Activated T-cell treated with anti-CD3 and anti-CD28 coated beads for 1 hour (primary cell): ENCODE data around the gene TMSB4X.
"Not testable (repeated sequence)": the region's sequence is repeated elsewhere in the genome, so short reads cannot be mapped to it uniquely, and the experiment has no call there.

Experiments
- DNase-seq: peaks from one replicate; pipeline ENCODE4 v3.0.0-alpha.2; 2020; ENCODE audit warnings: low read depth

Gene TMSB4X

DNA sequence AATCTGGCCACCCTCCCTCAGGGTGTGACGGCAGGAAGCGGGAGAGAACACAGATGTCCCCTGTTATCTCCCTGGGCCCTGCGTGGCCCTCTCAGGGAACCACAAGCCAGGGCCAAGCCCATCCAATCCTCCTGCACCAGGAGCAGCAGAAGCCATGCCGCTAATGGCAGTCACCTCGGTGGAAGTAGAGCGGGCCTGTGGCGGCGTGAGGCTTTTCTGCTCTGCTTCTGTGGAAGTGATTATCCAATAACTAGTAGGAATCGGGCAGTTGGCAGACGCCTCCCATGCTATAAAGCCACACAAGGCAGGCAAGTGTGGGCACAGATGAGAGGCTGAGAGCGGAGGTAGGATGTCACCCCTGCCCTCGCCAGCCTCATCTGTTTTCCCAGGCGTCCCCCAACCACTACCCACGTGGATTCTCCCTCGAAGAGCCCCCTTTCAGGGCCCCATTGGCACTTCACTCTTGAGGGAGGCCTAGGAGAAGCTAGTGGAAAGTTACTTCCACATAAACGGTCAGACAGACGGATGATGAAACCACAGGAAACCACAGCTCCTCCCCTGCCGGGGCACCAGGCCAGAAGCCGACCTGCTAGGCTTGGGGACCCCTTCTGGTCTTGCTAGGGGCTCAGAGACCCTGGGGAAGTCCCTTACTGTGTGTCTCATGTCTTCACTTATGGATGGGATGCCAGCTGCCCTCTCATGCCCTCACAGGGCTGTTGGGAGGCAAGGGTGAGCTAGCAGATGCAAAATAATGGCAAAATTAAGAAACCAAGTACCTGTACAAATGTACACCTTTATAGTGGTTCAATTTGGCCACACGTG, 18.8 kb upstream of the TMSB4X start:
- DNase-seq = no peak

DNA sequence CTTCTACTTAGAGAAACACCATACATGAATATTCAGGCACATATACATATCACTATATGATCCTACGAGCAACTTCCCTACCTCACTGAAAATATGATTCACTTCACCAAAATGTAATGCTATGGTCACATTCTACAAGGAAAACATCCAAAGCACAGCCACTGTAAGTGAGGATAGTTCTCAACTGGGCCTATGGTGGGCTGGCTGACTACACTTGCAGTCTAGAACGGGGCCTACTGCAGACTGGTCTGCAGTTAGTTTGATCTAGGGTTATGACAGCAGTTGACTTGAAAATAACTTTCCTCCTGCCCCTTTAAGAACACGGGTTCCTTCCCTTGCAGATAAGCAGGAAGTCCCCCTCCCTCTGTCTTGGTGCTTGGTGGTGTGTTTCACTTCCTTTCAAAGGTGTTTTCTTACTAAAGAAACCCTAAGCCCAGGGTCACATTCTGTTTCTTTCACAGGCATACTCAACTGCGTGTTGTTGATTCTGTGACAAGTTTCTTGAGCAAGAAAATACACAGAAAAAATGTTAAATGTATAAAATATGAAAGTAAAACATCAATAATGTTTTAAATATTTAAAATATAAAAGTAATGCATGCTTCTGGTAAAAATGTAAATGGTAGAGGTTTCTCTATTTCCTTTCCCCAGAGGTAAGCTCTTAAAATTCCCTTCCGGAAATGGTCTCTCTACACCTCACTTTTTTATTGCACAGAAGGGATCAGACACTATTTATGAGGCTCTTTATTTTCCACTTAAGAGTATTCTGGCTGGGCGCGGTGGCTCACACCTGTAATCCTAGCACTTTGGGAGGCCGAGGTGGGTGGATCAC, 18.0 kb upstream of the TMSB4X start:
- no peak for DNase-seq

DNA sequence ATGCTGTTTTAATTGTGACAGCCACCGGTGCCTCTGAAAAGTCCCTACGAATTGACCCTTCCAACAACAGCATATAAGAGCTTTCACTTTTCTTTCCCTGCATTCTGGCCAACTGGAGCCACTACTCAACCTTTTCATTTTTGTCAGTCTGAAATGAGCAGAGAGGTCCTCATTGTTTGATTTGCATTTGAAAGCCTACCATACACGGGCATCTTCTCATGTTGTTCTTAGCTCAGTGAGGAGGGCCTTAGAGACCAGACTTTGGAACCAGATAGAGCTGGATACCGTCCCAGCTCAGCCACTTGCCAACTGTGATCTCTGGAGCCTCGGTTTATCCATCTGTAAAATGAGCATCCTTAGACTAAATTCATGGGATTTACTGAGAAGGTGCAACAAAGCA, 16.9 kb upstream of the TMSB4X start:
- DNase-seq = no peak

DNA sequence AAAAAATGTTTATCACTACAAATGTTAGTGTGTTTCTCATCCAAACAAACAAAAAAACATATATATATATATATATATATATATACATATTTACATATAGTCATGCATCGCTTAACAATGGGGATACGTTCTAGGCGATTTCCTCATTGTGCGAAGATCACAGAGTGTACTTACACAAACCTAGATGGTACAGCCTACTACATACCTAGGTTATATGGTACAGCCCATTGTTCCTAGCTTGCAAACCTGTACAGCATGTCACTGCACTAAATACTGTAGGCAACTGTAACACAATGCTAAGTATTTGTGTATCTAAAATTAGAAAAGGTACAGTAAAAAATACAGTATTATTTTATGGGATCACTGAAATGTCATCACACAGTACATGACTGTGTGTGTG, 16.4 kb upstream of the TMSB4X start:
- DNase-seq = no peak

DNA sequence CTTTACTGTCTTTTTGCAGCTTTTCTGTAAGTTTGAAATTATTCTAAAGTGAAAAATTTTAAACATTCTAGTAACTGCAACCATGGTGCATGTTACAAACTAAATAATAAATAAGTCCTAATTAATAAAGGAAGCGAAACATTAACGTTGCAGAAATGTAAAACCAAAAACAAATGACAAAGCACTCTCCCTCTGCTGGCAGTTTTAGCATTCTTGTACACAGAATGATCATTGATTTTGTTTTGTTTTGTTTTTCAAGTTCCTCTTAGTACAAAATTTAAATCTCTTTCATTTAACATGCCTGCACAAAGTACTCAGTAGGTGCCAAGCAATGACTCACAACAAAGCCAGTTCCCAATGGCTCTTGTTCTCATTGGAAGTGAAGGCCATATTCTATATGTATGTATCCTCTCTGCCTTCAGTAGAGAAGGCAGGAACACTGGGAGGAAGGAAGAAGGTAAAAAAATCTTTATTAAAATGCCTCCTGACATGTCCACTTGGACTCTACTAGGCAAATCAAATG, 13.7 kb upstream of the TMSB4X start:
- no peak for DNase-seq

DNA sequence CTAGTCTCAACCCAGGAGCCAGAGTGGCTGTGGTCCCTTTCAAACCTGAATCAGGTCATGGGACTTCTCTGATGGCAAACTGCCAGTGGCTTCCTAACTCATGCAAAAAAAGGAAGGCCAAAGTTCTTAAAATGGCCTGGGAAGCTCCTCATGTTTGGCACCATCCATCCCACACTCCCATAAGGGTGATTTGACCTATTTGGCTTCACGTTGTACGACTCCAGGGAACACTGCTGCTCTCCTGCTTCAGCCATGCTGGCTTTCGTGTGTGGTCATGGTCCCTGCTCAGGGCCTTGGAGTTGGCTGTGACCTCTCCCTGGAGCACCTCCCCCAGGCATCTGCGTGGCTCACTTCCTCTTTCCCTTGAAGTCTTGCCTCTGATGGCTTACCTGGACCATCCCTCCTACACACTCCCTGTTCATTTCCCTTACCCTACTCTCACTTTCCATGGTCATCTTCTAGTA, 12.8 kb upstream of the TMSB4X start:
- DNase-seq = no peak

DNA sequence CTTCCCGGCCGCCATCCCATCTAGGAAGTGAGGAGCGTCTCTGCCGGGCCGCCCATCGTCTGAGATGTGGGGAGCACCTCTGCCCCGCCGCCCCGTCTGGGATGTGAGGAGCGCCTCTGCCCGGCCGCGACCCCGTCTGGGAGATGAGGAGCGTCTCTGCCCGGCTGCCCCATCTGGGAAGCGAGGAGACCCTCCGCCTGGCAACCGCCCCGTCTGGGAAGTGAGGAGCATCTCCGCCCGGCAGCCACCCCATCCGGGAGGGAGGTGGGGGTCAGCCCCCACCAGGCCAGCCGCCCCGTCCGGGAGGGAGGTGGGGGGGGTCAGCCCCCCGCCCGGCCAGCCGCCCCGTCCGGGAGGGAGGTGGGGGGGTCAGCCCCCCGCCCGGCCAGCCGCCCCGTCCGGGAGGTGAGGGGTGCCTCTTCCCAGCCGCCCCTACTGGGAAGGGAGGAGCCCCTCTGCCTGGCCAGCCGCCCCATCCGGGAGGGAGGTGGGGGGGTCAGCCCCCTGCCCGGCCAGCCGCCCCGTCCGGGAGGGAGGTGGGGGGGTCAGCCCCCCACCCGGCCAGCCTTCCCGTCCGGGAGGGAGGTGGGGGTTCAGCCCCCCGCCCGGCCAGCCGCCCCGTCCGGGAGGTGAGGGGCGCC, 11.6 kb upstream of the TMSB4X start:
- DNase-seq = not testable (repeated sequence)

DNA sequence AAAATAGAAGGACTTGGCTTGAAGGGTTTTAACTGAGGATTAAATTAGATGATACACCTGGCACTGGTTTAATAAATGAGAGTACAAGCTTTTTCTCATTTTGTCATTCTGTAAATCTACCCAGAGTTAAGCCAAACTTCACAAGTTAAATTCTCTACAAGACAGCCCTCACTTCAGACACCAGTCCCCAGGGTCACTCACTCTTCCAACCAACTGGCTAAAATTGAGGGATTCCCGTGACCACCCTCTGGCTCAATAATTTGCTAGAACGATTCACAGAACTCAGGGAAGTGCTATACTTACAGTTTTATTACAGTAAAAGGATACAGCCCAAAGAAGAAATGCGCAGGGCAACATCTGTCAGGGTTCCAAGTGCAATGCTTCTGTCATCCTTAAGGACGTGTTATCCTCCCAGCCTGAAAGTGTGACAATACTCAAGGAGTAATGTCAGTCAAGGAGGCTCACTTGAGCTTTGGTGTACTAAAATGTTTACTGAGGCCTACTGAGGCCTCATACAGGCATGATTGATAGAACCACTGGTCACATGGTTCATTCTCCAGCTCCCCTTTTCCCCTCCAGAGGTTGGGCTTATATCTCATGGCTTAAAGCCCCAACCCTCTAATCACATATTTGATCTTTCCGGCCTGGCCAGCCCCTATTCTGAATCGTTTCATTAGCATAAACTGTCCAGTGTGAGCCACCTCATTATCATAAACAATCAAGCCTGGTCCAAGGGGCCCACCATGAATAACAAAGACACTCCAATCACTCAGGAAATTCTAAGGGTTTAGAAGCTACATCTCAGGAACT, 9.6 kb upstream of the TMSB4X start:
- DNase-seq = no peak

DNA sequence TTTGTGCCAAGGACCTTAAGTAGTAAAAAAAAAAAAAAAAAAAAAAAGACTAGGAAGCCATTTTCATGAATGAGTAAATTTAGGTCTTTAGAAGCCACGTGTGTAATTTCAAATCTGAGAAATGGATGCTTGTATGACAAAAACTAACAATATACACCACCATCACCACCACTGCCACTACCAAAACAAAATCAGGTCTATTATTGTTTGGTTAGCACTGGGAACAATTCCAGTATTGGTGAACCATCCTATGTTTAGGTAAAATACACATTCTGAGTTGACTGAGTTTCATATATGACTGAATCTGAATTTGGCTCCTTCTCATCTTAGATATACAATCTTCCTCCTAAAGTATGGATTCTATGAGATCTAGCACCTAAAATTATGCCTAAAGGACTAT, 8.8 kb upstream of the TMSB4X start:
- DNase-seq = no peak

DNA sequence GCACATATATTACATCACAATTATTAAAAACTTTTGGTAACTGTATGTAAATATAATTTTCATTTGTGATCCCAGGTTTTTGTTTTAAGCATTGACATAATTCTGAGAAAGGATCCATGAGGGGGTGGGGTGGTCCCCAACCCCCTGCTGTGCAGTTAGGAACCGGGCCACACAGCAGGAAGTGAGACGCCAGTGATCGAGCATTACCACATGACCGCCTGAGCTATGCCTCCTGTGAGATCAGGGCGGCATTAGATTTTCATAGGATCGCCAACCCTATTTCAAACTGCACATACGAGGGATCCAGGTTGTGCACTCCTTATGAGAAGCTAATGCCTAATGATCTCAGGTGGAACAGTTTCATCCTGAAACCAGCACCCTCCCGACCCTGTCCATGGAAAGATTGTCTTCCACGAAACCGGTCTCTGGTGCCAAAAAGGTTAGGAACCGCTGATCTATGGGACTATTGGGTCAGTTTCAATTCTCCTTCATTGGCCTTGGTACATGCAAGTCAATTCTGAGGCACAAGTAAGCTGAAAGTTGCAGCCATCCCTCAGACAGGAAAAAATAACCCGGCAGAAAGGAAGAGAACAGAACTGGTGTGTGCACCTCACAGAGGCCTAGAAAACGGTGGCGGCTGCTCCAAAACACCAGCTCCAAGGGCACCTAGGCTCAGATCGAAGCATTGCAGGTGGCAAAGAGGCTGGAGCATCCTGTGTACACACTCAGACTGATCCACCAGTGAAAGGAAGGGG, 7.0 kb upstream of the TMSB4X start:
- no peak for DNase-seq

DNA sequence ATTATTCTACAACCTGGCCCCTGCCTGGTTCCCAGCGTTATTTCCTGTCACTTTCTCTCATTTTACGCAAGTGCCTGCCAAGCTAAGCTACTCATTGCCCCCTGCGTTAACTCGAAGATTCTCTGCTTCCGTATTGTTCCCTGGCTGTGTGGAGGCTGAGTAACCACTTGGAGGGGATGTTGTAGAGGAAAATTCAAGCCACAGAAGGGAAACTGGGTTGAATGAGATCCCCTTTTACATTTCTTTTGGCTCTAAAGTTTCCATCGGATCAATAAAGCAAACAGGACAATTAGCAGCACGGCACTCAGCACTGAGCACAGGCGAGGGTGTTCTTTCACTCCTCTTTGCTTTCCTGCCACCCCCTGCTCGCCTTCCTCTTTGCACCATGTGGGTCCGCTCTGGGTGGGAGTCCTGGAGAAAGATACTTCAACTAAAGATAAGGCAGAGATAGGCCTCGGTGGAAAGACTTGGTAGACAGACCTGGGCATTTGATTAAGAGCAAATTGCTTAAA, 4.2 kb upstream of the TMSB4X start:
- DNase-seq = no peak

DNA sequence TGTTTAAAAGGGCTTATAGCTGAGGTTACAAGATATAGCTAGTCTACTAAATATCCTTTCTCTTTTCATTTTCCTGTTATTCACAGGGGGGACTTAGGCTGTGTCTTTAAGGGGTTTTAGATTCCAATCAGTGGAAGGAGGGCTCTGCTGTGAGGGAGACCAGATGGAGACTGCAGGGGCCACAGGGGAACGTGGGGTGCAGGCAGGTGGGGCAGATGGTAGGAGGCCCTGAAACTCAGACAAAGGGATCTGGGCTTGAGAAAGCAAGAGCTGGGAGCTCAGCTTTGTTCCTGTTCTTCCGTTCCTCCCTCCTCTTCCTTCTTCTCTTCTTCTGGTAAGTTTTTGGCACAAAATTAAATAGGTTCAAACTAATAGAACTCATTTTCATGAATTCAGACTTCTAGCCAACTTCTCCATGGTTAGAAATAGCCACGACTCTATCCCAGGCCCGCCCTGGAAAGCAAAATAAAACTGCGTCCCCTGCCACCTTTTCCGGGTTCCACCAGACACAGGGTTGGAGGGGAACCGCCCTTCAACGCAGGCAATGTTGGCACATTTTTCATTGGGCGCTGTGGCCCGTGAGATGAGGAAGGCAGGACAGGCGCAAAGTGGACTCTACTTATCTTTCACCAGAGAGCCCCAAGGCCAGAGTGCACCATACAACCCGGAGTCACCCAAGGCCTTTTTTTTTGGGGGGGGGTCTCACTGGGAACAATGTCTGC, 3.5 kb upstream of the TMSB4X start:
- DNase-seq = no peak

DNA sequence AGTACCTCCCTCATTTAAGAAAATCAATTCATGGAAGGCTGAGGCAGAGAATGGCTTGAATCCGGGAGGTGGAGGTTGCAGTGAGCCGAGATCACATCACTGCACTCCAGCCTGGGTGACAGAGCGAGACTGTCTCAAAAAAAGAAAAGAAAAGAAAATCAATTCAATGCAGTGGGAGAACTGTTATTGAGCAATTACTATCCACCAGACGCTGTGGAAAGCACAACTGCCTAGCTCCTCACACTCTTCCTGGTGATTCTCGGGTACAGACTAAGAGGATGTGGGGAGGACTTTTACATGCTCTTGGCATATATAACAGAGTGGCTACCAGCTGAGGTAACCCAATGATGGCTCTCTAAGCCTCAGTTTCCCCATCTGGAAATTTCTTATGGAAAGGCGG, 2.7 kb upstream of the TMSB4X start:
- no peak for DNase-seq

DNA sequence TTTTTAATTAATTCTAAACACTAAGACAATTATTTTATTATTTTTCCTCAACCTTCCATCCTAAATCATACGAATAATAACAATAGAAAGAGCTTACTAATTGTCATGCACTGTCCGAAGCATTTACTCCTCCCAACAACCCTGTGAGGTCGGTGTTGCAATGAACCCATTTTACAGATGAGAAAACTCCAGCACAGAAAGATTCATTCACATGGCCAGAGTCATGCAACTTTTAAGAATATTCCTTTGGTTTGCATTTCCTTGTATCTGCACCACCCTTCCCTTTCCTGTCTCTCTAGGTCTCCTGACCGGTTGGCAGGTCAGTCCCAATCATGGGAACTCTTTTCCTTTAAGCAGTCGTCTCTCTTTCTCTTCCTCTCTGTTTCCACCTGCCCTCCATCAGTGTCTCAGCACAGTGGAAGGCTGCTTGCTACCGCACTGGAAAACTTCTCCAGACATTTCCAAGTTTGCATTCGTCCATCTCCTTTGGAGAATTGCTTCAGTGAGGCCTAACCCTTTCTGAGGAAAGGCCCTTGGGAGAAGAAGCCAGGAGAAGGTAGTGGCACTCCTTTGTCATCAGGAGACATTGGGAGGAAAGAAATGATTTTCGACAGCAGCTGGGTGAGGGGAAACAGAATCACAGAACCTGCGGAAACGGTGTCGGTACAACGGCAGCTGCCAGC, 1.9 kb upstream of the TMSB4X start:
- DNase-seq = no peak

DNA sequence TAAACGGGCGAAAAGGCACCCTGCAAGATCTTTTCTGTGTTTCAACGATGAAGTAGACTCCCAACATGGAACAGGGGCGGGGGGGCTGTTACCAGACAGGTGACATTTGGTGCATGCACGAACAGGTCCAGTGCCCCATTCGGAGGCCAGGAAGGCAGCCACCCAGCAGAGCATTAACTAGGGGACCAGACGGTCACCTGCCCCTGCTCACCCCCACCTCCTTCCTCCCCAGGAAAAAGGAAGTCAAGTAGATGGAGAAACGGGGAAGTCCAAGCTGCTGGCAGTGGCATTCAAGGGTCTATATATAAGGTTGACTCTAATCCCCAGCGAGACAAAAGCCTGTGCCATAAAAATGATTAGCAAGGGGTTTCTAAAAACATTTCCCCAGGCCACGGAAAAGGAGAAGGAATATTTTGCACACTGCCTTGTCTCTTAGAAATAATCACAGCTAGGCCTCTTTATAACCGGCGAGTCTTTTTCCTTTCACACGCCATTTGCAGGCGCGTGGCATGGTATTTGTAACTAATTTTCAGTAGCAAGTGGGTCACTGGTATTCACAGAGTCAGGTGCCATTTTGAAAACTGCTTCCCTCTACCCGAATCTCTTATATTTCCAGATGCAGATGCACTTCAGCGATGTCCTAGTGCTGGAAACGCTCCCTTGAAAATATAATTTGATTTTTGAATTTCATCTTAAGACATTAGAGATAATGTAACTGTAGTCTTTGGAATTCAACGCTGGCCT, 1.2 kb upstream of the TMSB4X start:
- peak; percentile 41 for DNase-seq

DNA sequence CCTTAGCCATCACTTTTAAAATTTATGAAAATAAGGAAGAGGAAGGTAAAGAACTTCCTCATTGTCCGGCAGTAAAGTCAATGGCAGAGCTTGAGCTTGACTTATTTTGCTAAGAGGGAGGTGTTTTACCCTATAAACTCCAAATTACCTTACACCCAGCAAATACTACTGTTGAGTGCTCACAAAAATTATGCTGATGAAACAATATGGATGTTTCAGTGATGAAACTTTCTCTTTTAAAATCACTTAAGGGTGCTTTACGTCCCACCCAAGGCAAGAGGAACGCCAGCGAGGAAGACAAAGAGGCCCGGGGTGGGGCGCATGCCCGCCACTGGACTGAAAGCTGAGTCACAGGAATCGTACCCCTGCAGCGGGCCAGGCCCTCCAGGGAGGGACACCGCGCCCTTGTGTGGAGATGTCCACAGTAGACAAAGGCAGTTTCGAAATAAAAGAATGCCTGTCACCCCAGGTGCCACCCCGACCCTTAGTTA, 560 bp upstream of the TMSB4X start:
- DNase-seq = no peak

DNA sequence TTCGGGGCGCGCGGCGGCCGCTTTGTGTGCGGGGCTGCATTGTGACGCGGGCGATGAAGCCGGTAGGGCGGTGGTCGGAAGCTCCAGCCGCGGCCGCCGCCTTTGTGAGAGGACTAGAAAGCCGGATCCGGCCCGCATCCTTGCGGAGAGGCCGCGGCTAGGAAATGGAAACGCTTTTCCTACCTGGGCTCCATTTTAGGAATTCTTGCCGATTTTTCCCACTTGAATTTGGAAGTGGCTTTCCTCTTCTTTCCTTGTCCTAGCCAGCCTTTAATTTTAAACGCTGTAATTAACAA, 708 bp downstream of the TMSB4X start:
- no peak for DNase-seq

DNA sequence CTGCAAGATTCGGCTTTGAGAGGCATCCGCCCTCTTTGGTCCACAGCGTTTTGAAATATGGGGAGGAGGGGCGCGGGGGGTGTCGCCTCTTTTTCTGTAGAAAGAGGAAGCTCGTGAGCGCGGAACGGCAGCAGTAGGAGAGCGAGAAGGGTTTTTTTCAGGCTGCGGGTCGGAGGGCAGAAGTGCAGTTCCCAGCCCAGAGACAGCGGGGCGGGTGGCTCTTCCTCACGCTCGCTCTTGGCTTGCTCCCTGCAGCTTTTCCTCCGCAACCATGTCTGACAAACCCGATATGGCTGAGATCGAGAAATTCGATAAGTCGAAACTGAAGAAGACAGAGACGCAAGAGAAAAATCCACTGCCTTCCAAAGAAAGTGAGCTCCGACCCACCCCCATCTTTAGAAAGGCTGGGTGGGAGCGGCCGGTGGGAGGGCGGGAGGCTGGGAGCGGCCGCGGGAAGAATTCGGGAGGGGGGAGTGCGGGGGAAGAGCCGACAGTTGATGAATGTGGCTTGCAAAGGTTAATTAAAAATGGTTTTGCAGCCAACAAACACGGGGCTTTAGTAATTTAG, 1.2 kb downstream of the TMSB4X start:
- DNase-seq = no peak
